Right atrium auricular region (tissue), 2 donors: ENCODE data around the gene CRY1. TPM values are rescaled to one million over a fixed set of nuclear protein-coding genes. Genes with fewer than 3 reads are reported as not detected.

ENCODE experiments used
- DNase-seq: peaks from one replicate; pipeline ENCODE4 v3.0.0-alpha.2; 2019; ENCODE audit warnings: low spot score
- H3K27ac ChIP-seq, 2 donors: fragments of 200-600 bp; sonication (generic); 1 replicate in 1 of 2; 2 replicates in 1 of 2; pipeline ENCODE4 v1.5.1; 2016 to 2019
- H3K27me3 ChIP-seq, 2 donors: fragments of 200-600 bp; sonication (generic); one replicate each; pipeline versions ENCODE4 v1.5.1 to v1.6.0; 2017 to 2019
- H3K36me3 ChIP-seq: fragments of 200-600 bp; sonication (generic); one replicate; pipeline ENCODE4 v1.5.1; 2016
- H3K4me1 ChIP-seq, 2 donors: fragments of 200-600 bp; sonication (generic); one replicate each; pipeline versions ENCODE4 v1.5.1 to v1.6.0; 2017 to 2019
- H3K4me3 ChIP-seq, 2 donors: fragments of 200-600 bp; sonication (generic); 1 replicate in 1 of 2; 2 replicates in 1 of 2; pipeline ENCODE4 v1.5.1; 2017 to 2019; ENCODE audit warnings: mild to moderate bottlenecking in 1 of 2, moderate library complexity in 1 of 2
- H3K9me3 ChIP-seq, 2 donors: fragments of 200-600 bp; sonication (generic); one replicate each; pipeline ENCODE4 v1.5.1; 2019
- total RNA-seq, 2 donors: library from RNA; depleted of rRNA; stranded (reverse); fragments of >200 nt; gene quantifications; one replicate each; pipeline ENCODE4 v1.1.0, GENCODE V29; 2016
- TF ChIP-seq, protein P1 (sequence below), 2 donors: fragments of 200-600 bp; sonication (generic); IDR thresholded peaks; one replicate each; pipeline ENCODE4 v1.5.1; 2019; ENCODE audit warnings: antibody characterized with exemption in 2 of 2

CRY1 gene
- total RNA-seq, 2 donors from 2014 or later = 16.2 to 23.7 TPM

GRCh38 chr12:106945261-106945851, 148.0 kb downstream of the CRY1 start:
- Histone ChIP-seq H3K9me3 (no peaks in the 10 kb centered on the region), H3K27ac (no peak overlapping the region), H3K4me1 (peaks cover 0 to 13% of the 10 kb centered on the region in 2 donors), H3K27me3 (no peaks in the 10 kb centered on the region), H3K4me3 (no peak overlapping the region), H3K36me3 (no peaks in the 10 kb centered on the region)
- DNase-seq = no peak
- TF ChIP-seq, protein P1, sequence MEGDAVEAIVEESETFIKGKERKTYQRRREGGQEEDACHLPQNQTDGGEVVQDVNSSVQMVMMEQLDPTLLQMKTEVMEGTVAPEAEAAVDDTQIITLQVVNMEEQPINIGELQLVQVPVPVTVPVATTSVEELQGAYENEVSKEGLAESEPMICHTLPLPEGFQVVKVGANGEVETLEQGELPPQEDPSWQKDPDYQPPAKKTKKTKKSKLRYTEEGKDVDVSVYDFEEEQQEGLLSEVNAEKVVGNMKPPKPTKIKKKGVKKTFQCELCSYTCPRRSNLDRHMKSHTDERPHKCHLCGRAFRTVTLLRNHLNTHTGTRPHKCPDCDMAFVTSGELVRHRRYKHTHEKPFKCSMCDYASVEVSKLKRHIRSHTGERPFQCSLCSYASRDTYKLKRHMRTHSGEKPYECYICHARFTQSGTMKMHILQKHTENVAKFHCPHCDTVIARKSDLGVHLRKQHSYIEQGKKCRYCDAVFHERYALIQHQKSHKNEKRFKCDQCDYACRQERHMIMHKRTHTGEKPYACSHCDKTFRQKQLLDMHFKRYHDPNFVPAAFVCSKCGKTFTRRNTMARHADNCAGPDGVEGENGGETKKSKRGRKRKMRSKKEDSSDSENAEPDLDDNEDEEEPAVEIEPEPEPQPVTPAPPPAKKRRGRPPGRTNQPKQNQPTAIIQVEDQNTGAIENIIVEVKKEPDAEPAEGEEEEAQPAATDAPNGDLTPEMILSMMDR (IDR thresholded peaks at IDR 0.05) = no peak

- H3K9me3 ChIP-seq = no peaks in the 10 kb centered on the region
- TF ChIP-seq, protein P1 (IDR thresholded peaks at IDR 0.05) = no peak
- H3K36me3 ChIP-seq = no peaks in the 10 kb centered on the region
- H3K4me1 ChIP-seq = peaks cover 0 to 13% of the 10 kb centered on the region in 2 donors
- no peak overlapping the region for H3K4me3 ChIP-seq
- H3K27me3 ChIP-seq = no peaks in the 10 kb centered on the region
- no peak overlapping the region for H3K27ac ChIP-seq
- no peak for DNase-seq
Observed at GRCh38 chr12:106942775-106943174, 150.6 kb downstream of the CRY1 start.

- H3K27ac ChIP-seq = peak overlapping the region in 1 of 2 donors; percentile 26
- TF ChIP-seq, protein P1 (IDR thresholded peaks at IDR 0.05) = no peak
- no peak for DNase-seq
Observed at GRCh38 chr12:106941481-106942156, 151.7 kb downstream of the CRY1 start.

More at GRCh38 chr12:106941481-106942156, 151.7 kb downstream of the CRY1 start:
- no peak overlapping the region for H3K4me3 ChIP-seq
- H3K4me1 ChIP-seq = peaks cover 0 to 13% of the 10 kb centered on the region in 2 donors
- no peaks in the 10 kb centered on the region for H3K27me3 ChIP-seq
- H3K36me3 ChIP-seq = no peaks in the 10 kb centered on the region
- no peaks in the 10 kb centered on the region for H3K9me3 ChIP-seq

Other genes with a start within 250 kb of the CRY1 start
- 10 to 100 TPM; 46.4 to 59.7 TPM for gene TMEM263, start 137.6 kb downstream of the CRY1 start, total RNA-seq
- gene MTERF2, start 106.4 kb downstream of the CRY1 start, total RNA-seq = 10 to 100 TPM; 18.2 to 26.8 TPM